Stomach smooth muscle (tissue), 2 donors: ENCODE data around the gene CLIC6.
"Not testable (repeated sequence)": the region's sequence is repeated elsewhere in the genome, so short reads cannot be mapped to it uniquely, and the experiment has no call there.

Experiments
- H3K27ac ChIP-seq: one replicate; pipeline ENCODE4 v1.7.0; 2013; ENCODE audit warnings: mild to moderate bottlenecking, low read length, inconsistent platforms
- H3K27me3 ChIP-seq, 2 donors: one replicate each; pipeline ENCODE4 v1.7.0; 2013; ENCODE audit warnings: low read length in 2 of 2; ENCODE audit not compliant: insufficient read depth in 2 of 2, control insufficient read depth in 1 of 2
- H3K36me3 ChIP-seq, 2 donors: one replicate each; pipeline ENCODE4 v1.7.0; 2013; ENCODE audit warnings: low read length in 2 of 2; ENCODE audit not compliant: control insufficient read depth in 2 of 2, insufficient read depth in 2 of 2
- H3K4me1 ChIP-seq: one replicate; pipeline ENCODE4 v1.7.0; 2013; ENCODE audit warnings: low read length; ENCODE audit not compliant: control insufficient read depth, insufficient read depth
- H3K4me3 ChIP-seq, 2 donors: one replicate each; pipeline ENCODE4 v1.7.0; 2013; ENCODE audit warnings: low read length in 2 of 2
- H3K9ac ChIP-seq, 2 donors: one replicate each; pipeline ENCODE4 v1.7.0; 2013; ENCODE audit warnings: low read length in 2 of 2, mild to moderate bottlenecking in 1 of 2
- H3K9me3 ChIP-seq, 2 donors: one replicate each; pipeline ENCODE4 v1.7.0; 2013; ENCODE audit warnings: low read length in 2 of 2; ENCODE audit not compliant: control insufficient read depth in 2 of 2
- donor health status: healthy.
- donor health status: Pancreatic carcinoma.

Gene CLIC6

GRCh38 chr21:34704119-34704518 is 35.3 kb downstream of the CLIC6 start:
- Histone ChIP-seq H3K9me3 (no peaks in the 10 kb centered on the region), H3K9ac (no peak overlapping the region), H3K4me1 (no peaks in the 10 kb centered on the region), H3K27me3 (peaks cover 0 to 2% of the 10 kb centered on the region in 2 donors), H3K4me3 (no peak overlapping the region), H3K27ac (no peak overlapping the region), H3K36me3 (no peaks in the 10 kb centered on the region)

- Histone ChIP-seq H3K36me3 (no peaks in the 10 kb centered on the region), H3K27me3 (peaks cover 0 to 2% of the 10 kb centered on the region in 2 donors), H3K27ac (no peak overlapping the region)
These were observed 36.2 kb downstream of the CLIC6 start for GRCh38 chr21:34705011-34705410.

GRCh38 chr21:34706337-34706736 is 37.5 kb downstream of the CLIC6 start:
- Histone ChIP-seq H3K36me3 (no peaks in the 10 kb centered on the region), H3K27me3 (peaks cover 0 to 2% of the 10 kb centered on the region in 2 donors), H3K9ac (no peak overlapping the region), H3K9me3 (no peaks in the 10 kb centered on the region), H3K27ac (no peak overlapping the region), H3K4me3 (no peak overlapping the region), H3K4me1 (no peaks in the 10 kb centered on the region)

More at GRCh38 chr21:34705011-34705410, 36.2 kb downstream of the CLIC6 start:
- Histone ChIP-seq H3K4me3 (no peak overlapping the region), H3K9ac (no peak overlapping the region), H3K4me1 (no peaks in the 10 kb centered on the region), H3K9me3 (no peaks in the 10 kb centered on the region)

- H3K27me3 ChIP-seq, result peaks cover 0 to 2% of the 10 kb centered on the region in 2 donors
- H3K4me3 ChIP-seq, result no peak overlapping the region
- no peak overlapping the region for H3K27ac ChIP-seq
- no peak overlapping the region for H3K9ac ChIP-seq
- H3K9me3 ChIP-seq, result no peaks in the 10 kb centered on the region
- no peaks in the 10 kb centered on the region for H3K36me3 ChIP-seq
- H3K4me1 ChIP-seq, result no peaks in the 10 kb centered on the region
These were observed 39.1 kb downstream of the CLIC6 start for GRCh38 chr21:34707876-34708325.

- Histone ChIP-seq H3K9me3 (no peaks in the 10 kb centered on the region), H3K9ac (no peak overlapping the region), H3K27me3 (peaks cover 0 to 6% of the 10 kb centered on the region in 2 donors), H3K4me3 (no peak overlapping the region), H3K27ac (no peak overlapping the region), H3K36me3 (no peaks in the 10 kb centered on the region), H3K4me1 (no peaks in the 10 kb centered on the region)
These were observed 44.8 kb downstream of the CLIC6 start for GRCh38 chr21:34713621-34714020.

GRCh38 chr21:34715518-34715917 is 46.7 kb downstream of the CLIC6 start:
- Histone ChIP-seq H3K9ac (no peak overlapping the region), H3K9me3 (no peaks in the 10 kb centered on the region), H3K27me3 (peaks cover 0 to 8% of the 10 kb centered on the region in 2 donors), H3K4me3 (no peak overlapping the region), H3K36me3 (no peaks in the 10 kb centered on the region), H3K27ac (no peak overlapping the region), H3K4me1 (no peaks in the 10 kb centered on the region)

- peaks cover 0 to 8% of the 10 kb centered on the region in 2 donors for H3K27me3 ChIP-seq
- no peak overlapping the region for H3K9ac ChIP-seq
- no peak overlapping the region for H3K27ac ChIP-seq
- H3K4me1 ChIP-seq, result no peaks in the 10 kb centered on the region
- no peaks in the 10 kb centered on the region for H3K9me3 ChIP-seq
- no peak overlapping the region for H3K4me3 ChIP-seq
- H3K36me3 ChIP-seq, result no peaks in the 10 kb centered on the region
These were observed 47.3 kb downstream of the CLIC6 start for GRCh38 chr21:34715985-34716596.

GRCh38 chr21:34718529-34718928 is 49.7 kb downstream of the CLIC6 start:
- H3K27me3 ChIP-seq, result peaks cover 0 to 11% of the 10 kb centered on the region in 2 donors

GRCh38 chr21:34722684-34723300 is 54.0 kb downstream of the CLIC6 start:
- Histone ChIP-seq H3K27ac (no peak overlapping the region), H3K9ac (no peak overlapping the region), H3K27me3 (peaks cover 0 to 5% of the 10 kb centered on the region in 2 donors), H3K4me3 (no peak overlapping the region), H3K9me3 (no peaks in the 10 kb centered on the region), H3K36me3 (no peaks in the 10 kb centered on the region), H3K4me1 (no peaks in the 10 kb centered on the region)

More at GRCh38 chr21:34718529-34718928, 49.7 kb downstream of the CLIC6 start:
- not testable (repeated sequence) for H3K9ac ChIP-seq, H3K4me1 ChIP-seq, H3K27ac ChIP-seq, H3K9me3 ChIP-seq, H3K36me3 ChIP-seq, H3K4me3 ChIP-seq

- no peak overlapping the region for H3K9ac ChIP-seq
- no peaks in the 10 kb centered on the region for H3K36me3 ChIP-seq
- H3K9me3 ChIP-seq, result no peaks in the 10 kb centered on the region
- H3K27ac ChIP-seq, result no peak overlapping the region
- H3K4me1 ChIP-seq, result no peaks in the 10 kb centered on the region
- H3K4me3 ChIP-seq, result no peak overlapping the region
- H3K27me3 ChIP-seq, result peaks cover 0 to 5% of the 10 kb centered on the region in 2 donors
These were observed 55.5 kb downstream of the CLIC6 start for GRCh38 chr21:34724131-34724856.

- no peak overlapping the region for H3K4me3 ChIP-seq
- peaks cover 0 to 4% of the 10 kb centered on the region in 2 donors for H3K27me3 ChIP-seq
- H3K9me3 ChIP-seq, result no peaks in the 10 kb centered on the region
- H3K27ac ChIP-seq, result no peak overlapping the region
- no peak overlapping the region for H3K9ac ChIP-seq
- H3K36me3 ChIP-seq, result no peaks in the 10 kb centered on the region
- H3K4me1 ChIP-seq, result no peaks in the 10 kb centered on the region
These were observed 56.0 kb downstream of the CLIC6 start for GRCh38 chr21:34724857-34725195.
